Measurements from ENCODE around the gene ACAA2. TPM values are rescaled to one million over a fixed set of nuclear protein-coding genes. Genes with fewer than 3 reads are reported as not detected.

The ACAA2 gene
- total and polyA plus RNA-seq, 2 experiments from 2014 or later = 91.1 to 126 TPM

- no peak for TF ChIP-seq ZNF462 (CRISPR knock-in tag; IDR thresholded peaks at IDR 0.05)
These were observed 68.8 kb downstream of the ACAA2 start (continued) for GRCh38 chr18:49744376-49745008.

GRCh38 chr18:49743117-49743567 lies 70.2 kb downstream of the ACAA2 start:
- H3K9me3 Mint-ChIP-seq = no peaks in the 10 kb centered on the region
- 0 out of 2 replicates have a peak, but pooled peaks cover 3% of the 10 kb centered on the region for H3K9me2 ChIP-seq (ENCODE audit: insufficient read depth)
- no peaks in the 10 kb centered on the region for H4K20me1 ChIP-seq (replicated peaks; ENCODE audit: insufficient read depth)
- no peak overlapping the region for H2AFZ ChIP-seq
- peaks cover 7% of the 10 kb centered on the region; the same call in 1 of the 2 replicates for H3K4me1 ChIP-seq (ENCODE audit: insufficient read depth)
- DNase-seq (ENCODE audit: low spot score) (no peak), ATAC-seq (no peak)
- H3K27me3 Mint-ChIP-seq (ENCODE audit: insufficient read depth, low read depth, poor library complexity) = peaks cover 3% of the 10 kb centered on the region
- H3K27ac ChIP-seq (ENCODE audit: low read depth) = no peak overlapping the region
- H3K27me3 ChIP-seq (ENCODE audit: insufficient read depth) = no peaks in the 10 kb centered on the region
- no peaks in the 10 kb centered on the region for H3F3A ChIP-seq (replicated peaks; ENCODE audit: low read depth)
- peaks cover 9% of the 10 kb centered on the region for H3K4me1 Mint-ChIP-seq
- no peak overlapping the region for H3K27ac Mint-ChIP-seq
- H3K4me3 ChIP-seq = no peak overlapping the region
- no peaks in the 10 kb centered on the region for H3K79me2 ChIP-seq (replicated peaks; ENCODE audit: insufficient read depth)
- H3K4me2 ChIP-seq = no peak overlapping the region
- no peaks in the 10 kb centered on the region for H3K36me3 Mint-ChIP-seq (ENCODE audit: low read depth)
- H3K36me3 ChIP-seq (ENCODE audit: insufficient read depth) = no peaks in the 10 kb centered on the region
- no peak overlapping the region for H3K4me3 Mint-ChIP-seq
- TF ChIP-seq ZNF331 (CRISPR knock-in tag; IDR thresholded peaks at IDR 0.05; ENCODE audit: low read depth) (no peak), ZNF114 (CRISPR knock-in tag; IDR thresholded peaks at IDR 0.05) (no peak), EZH2phosphoT487 (IDR thresholded peaks at IDR 0.05; ENCODE audit: unreplicated experiment) (no peak)

Measured in GM23338 (cell line).